HG03196 (cell line): ENCODE data around the gene CDHR2.

ENCODE experiments used
- ATAC-seq: cut with Tn5 transposase; IDR thresholded peaks from one replicate; pipeline ENCODE4 v1.9.1; 2021; ENCODE audit not compliant: unreplicated experiment

Gene CDHR2, protein sequence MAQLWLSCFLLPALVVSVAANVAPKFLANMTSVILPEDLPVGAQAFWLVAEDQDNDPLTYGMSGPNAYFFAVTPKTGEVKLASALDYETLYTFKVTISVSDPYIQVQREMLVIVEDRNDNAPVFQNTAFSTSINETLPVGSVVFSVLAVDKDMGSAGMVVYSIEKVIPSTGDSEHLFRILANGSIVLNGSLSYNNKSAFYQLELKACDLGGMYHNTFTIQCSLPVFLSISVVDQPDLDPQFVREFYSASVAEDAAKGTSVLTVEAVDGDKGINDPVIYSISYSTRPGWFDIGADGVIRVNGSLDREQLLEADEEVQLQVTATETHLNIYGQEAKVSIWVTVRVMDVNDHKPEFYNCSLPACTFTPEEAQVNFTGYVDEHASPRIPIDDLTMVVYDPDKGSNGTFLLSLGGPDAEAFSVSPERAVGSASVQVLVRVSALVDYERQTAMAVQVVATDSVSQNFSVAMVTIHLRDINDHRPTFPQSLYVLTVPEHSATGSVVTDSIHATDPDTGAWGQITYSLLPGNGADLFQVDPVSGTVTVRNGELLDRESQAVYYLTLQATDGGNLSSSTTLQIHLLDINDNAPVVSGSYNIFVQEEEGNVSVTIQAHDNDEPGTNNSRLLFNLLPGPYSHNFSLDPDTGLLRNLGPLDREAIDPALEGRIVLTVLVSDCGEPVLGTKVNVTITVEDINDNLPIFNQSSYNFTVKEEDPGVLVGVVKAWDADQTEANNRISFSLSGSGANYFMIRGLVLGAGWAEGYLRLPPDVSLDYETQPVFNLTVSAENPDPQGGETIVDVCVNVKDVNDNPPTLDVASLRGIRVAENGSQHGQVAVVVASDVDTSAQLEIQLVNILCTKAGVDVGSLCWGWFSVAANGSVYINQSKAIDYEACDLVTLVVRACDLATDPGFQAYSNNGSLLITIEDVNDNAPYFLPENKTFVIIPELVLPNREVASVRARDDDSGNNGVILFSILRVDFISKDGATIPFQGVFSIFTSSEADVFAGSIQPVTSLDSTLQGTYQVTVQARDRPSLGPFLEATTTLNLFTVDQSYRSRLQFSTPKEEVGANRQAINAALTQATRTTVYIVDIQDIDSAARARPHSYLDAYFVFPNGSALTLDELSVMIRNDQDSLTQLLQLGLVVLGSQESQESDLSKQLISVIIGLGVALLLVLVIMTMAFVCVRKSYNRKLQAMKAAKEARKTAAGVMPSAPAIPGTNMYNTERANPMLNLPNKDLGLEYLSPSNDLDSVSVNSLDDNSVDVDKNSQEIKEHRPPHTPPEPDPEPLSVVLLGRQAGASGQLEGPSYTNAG (N-terminal part only)

DNA sequence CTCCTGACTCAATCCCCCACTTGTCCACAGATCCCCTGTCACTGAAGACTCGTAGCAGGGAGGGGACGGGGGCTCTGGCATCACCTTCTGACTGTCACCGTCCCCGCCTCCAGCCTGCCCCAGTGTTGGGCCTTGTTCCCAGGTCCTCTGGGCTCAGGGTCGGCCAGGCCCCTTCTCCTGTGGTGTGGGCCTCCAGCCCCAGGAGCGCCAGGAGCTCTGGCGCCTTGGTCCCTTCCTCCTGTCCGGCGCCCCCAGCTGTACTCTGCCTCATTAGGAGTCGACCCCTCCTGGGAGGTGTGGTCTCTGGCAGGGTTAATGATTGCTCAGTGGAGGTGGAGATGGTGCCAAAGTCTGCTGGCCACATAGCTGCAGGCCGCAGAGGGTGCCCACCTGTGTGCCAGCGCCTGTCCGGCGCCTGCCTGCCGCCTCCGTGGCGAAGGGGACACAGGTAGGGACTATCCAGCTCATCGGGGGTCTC is at the start of gene CDHR2:
TSS of gene CDHR2 (plus strand) at position 376 of the 478 bp plus-strand sequence. CDS start 16,011 bp downstream, outside the sequence.
- no peak for ATAC-seq

DNA sequence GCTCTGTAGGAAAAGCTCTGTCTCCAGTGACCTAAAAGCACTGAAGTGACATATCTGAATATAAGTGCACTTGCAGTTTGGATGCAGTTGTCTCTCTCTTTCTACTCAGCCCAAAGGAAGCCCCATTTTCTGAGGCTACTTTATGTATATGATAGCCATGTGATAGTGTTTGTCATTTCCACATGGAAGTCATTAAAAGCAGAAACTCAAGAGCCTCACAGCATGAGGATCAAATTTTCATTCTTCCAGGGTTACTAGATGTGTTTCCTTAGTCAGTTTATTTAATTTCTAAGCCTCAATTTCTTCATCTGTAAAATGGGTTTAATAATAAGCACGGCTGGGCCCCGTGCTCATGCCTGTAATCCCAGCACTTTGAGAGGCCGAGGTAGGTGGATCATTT is 48.6 kb upstream of the CDHR2 start:
- no peak for ATAC-seq

DNA sequence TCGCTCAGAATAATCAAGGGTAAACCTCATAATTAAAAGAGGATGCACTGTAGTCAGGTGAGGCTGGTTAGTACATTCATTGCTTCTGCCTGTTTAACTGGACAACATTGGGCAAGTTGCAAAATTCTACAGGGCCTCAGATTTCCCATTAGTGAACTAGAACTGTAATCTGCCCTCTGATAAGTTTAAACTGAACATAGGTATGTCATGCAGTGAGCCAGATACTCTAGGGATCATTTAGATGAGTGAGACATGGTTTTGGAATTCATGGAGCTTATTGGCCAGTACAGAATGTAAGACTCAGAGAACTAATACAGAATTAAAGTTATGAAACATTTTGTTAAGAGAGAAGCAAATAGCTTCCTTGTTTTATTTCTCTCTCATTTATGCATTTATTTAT is 47.8 kb upstream of the CDHR2 start:
- no peak for ATAC-seq

DNA sequence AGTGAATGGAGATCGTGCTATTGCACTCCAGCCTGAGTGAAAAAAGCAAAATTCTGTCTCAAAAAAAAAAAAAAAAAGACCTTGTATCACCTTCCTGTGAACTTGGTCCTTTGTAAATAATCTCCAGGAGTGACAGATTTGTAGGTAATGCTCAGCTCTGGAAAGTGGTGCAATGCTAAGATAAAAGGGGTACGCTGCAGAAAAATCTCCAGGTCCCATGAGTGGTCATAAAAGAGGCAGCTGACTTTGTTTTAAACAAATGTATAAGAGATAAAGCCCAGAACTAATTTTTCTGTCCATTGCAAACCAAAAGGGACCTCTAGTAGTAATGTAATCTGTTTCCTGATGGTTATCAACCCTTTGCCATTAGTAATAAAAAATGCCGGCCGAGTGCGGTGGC is 45.6 kb upstream of the CDHR2 start:
- ATAC-seq: no peak

DNA sequence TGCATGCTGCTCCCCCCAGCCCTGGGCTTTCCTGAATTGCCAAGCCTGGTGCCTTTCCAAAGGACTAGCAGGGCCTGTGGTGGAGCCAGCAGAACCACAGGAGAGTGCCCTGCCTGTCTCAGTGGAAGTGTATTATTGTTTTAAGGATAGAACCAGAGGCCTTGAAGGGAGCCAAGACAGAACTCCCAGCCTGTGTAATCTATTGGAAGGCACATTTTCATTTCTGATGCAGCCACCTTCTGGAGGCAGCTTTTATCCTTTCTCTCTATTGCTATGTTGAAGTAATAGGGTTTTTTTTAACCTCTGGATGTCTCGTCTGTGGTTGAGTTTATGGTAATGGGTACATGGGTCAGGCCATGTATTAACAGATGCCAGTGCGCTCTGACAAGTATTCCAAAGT is 41.2 kb upstream of the CDHR2 start:
- no peak for ATAC-seq

DNA sequence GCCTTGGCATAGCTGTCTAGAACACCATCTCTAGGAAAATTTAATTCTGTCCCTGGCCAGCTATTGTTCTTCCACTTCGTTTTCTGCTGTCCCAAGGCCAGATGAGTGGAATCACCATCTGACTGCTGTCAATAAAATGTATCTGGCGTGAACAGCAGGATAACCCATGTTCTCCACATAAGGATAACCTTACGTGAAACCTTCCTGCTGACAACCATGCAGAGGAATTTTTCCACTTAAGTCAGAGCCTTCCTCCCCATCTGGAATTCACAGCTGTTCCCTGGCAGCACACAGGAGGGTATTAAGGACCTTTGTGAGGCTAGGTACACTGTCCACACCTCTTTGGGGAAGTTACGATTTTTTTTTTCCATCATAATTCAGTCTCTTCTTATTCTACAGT is 40.5 kb upstream of the CDHR2 start:
- no peak for ATAC-seq

DNA sequence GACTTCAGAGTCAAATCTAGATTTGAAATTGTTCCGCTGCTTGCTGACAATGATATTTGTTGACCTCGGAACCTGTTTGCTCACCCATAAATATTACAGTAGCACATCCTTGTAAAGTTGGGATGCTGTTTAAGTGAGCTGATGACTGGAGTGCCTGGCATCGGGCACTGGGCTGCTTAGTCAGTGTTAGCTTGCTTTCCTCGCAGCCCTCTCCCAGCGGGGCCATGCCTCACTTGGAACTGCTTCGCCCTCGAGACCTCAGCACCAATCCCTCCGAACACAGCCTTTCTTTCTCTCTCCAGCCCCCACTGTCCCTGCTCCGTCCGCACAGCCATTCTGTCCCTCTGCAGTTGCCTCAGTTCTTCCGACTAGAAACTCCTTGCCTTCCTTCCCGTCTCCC is 35.4 kb upstream of the CDHR2 start:
- ATAC-seq: no peak

DNA sequence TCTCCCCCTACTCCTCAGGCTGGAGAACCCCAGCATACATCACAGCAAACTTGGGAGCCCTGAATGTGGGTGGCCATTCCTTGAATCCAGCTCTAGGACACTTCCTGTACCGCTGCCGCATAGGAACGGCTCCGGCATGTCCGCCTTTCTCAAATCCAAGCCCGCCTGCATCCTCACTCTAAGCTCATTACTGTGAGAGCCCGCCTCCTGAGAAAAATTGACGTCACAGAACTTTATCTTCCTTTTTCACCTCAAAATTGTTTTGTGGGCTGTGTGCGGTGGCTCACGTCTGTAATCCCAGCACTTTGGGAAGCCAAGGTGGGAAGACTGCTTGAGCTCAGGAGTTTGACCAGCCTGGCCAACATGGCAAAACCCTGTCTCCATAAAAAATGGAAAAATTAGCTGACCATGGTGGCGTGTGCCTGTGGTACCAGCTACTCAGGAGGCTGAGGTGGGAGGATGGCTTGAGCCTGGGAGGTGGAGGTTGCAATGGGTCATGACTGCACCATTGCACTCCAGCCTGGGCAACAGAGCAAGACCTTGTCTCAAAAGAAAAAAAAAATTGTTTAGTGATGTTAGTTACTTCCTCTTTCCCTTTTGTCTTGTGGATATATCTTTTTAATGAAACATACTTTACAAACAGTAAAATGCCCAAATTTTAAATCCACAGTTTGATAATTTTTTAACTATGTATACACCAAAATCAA is 34.7 kb upstream of the CDHR2 start:
- ATAC-seq: no peak

DNA sequence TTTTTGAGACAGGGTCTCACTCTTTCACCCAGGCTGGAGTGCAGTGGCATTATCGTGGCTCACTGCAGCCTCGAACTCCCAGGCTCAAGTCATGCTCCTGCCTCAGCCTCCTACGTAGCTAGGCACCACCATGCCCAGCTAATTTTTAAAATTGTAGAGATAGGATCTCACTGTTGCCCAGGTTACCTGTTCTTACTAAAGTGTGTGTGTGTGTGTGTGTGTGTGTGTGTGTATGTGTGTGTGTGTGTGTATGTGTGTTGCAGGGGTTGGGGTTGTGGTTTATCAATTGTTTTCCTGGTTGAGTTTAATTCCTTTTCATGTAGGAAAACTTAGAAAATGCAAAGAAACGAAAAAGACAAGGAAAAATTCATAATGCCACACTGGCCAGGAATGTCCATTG is 33.7 kb upstream of the CDHR2 start:
- no peak for ATAC-seq

DNA sequence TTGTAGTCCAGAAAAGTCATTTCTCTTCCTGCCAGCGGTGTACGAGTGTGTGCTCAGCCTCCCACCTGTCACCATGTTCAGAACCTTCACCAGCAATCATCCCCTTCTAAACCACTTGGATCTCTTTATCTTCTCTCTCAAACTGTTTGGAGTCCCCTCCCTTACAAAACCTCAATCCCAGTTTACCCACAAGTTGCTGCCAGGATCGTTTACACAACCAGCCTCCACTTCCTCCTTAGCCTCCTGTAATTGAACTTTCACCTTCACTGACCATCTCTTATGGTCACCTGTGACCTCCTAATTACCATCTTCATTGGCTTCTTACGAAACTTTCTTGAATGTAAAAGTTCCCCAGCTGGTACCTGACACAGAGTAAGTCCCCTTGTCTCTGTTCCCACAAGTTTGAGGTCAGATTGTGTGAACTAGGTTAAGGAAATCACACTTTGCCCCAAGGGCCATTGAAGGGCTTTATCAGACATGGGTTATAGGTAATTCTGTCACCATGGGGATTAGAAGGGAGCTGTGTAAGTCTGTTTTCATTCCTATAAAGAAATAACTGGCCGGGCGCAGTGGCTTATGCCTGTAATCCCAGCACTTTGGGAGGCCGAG is 32.0 kb upstream of the CDHR2 start:
- no peak for ATAC-seq

DNA sequence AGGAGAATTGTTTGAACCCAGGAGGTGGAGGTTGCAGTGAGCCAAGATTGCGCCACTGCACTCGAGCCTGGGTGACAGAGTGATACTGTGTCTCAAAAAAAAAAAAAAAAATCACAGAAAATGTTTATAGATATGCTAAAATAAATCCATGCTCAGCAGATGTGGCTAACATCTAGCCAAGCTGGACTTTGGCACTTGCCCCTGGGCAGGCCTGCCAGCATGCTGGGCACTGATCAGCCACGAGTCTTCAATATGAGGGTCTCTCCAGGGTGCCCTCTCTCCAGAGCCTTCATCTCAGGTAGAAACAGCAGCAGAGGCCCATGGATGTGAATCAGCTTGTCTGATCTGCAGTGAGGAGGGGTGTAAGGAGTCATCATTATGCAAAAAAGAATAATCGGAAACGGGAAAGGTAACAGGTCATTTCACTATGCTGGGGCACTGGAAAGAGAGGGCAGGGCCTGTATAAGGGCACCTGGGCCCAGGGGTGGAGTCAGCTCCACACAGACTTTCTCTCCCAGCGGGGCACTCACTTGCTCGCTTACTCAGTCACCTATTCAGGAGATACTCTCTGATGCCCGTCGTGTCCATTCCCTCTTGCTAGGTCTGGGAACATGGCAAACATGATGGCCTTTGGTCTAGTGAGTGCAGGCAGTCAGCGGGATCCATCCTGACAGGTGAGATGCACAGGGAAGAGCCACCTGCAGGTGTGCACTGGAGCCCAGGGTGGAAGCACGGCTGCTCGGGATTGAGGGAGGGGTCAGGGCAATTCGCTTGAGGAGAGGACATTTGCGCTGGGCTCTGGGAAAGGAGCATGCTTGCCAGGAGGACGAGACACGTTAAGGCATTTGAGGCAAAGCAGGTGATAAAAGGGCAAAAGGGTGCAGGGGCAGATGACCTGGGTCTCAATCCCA is 29.1 kb upstream of the CDHR2 start:
- no peak for ATAC-seq

DNA sequence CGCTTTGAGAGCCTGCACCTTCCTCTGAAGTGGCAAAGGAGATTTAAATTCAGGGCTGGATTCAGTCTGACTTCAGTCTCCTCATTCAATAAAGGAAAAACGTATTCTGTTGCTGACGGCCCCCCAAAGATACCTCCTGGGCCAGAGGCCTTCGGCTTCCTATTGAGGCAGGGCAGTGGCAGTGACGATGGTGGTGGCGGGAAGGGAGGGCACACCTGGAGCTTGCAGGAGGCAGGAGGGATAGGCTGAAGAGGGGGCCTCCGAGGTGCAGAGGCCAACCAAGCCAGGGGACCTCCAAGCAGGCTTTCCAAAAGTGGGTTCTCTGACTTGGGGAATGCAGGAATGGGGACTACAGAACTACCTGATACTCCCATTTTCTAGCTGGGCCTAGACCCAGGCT is 27.9 kb upstream of the CDHR2 start:
- no peak for ATAC-seq

DNA sequence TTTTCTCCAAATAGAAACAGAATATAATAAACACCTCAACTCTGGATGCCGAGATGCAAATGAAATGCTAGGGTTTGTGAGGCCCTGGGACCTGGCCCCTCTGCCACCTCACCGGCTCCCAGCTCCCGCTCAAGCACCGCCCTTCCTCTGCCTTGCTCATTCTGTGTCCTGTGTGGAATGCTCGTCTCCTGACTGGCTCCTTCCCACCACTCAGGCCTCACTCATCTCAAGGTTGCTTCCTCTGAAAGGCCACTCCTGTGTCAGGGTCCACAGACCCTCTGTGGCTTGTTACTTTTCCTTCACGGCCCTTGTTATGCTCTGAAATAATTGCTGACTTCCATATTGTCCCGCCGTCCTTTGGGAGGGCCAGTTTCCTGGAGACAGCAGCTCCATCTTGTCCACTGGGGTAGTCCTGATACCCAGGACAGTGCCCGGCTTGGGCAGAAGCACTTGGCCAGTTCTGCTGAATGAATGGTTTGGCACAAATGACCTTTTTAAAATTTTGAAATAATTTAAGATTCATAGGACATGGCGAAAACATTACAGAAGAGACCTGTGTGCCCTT is 27.4 kb upstream of the CDHR2 start:
- no peak for ATAC-seq

DNA sequence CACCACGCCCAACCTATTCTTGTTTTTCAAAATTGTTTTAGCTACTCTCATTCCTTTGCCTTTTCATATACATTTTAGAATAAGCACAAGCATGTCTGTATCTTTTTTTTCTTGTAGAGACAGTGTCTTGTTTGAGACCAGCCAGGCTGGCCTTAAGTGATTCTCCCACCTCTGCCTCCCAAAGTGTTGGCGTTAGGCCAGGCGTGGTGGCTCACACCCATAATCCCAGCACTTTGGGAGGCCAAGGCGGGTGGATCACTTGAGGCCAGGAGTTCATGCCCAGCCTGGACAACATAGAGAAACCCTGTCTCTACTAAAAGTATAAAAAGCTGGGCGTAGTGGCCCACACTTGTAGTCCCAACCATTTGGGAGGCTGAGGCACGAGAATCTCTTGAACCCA is 25.0 kb upstream of the CDHR2 start:
- no peak for ATAC-seq

DNA sequence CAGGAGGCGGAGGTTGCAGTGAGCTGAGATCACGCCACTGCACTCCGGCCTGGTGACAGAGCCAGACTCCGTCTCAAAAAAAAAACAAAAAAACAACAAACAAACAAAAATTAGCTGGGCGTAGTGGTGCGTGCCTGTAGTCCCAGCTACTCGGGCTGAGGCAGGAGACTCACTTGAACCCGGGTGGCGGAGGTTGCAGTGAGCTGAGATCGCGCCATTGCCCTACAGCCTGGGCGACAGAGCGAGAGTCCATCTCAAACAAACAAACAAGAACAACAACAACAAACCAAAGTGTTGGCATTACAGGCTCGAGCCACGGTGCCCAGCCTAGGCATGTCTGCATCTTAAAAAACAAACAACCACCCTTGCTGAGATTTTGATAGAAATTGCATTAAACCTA is 24.2 kb upstream of the CDHR2 start:
- ATAC-seq: no peak

DNA sequence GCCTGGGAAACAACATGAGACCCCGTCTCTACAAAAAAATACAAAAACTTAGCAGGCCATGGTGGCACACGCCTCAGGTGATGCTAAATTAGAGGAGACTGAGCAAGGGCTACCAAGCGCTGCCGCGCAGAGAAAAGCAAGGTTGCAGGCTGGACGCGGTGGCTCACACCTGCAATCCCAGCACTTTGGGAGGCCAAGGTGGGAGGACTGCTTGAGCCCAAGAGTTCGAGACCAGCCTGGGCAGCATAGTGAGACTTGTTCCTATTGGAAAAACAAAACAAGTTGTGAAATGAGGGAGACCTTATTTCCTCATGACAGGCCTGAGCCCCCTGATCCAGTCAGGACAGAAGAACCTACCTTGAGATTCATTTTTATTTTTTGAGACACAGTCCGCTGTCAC is 23.5 kb upstream of the CDHR2 start:
- ATAC-seq: no peak

DNA sequence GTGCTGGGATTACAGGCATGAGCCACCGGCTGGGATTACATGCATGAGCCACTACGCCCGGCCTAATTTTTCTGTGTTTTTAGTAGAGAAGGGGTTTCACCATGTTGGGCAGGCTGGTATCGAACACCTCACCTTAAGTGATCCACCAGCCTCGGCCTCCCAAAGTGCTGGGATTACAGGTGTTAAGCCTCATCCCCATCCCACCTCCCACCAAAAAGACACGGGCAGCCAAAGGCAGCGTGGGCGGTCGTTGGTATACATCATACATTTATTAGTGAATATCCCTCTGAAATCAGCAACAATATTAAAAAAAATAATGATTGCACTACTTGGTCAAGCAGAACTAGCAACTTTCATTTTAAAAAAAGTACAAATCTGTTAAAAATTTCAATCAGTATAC is 22.7 kb upstream of the CDHR2 start:
- ATAC-seq: no peak

DNA sequence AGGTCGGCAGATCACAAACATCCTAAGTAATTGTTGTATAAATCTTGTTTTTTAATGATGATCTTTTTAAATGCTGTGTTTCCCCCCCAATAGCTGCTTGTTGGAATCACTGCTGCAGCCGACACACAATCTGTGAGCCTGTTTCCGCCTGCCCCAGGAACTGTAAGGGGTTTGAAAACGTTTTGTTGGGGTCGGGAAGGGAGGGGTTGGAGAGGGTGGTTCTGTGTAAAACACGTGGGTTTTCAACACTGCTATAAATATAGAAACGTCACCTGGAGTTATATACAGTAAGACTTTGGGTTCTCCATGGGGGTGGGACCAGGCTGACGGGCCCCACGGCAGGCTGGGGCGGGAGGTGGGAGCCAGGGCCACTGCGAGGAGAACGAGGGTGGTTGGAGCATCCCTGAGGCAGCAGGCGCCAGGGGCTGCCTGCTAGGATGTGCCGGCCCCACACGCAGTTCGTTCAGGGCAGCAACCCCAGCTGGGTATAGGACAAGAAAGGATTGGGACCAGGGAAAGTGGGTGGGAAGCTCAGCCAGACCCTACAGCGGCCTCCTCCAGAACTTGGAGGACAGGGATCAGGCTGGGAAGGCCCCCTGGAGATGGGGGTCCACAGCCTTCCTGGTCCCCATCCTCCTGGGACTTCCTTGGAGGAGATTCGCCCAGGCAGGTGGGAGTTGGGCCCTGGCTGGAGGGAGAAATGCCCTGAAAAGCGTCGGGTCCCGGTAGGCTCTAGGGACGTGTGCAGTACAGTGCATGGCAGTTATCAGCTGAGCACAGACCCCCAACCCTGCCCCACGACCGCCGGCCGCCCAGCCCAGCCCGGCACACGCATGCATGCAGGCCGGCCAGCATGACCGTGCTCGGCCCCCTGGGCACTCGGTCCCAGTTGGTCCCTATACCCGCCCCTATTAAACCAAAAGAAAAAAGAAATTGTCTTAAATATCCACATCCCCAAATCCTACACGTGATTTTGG is 21.6 kb upstream of the CDHR2 start:
- ATAC-seq: no peak
